Neural cell (in vitro differentiated cells): Measurements from ENCODE around the gene LZTFL1. TPM values are rescaled to one million over a fixed set of nuclear protein-coding genes. Genes with fewer than 3 reads are reported as not detected.

Experiments
- H2AFZ ChIP-seq: fragments of 200-600, 300-800 bp; sonication (generic), shearing (Covaris generic); 2 replicates; pipeline ENCODE4 v1.6.0; 2014; ENCODE audit warnings: low read depth, mild to moderate bottlenecking, antibody characterized with exemption, low read length, moderate library complexity
- H3F3A ChIP-seq: fragments of 200-600 bp; shearing (Covaris generic); 2 replicates; pipeline ENCODE4 v1.6.1; 2016; ENCODE audit warnings: mild to moderate bottlenecking, moderate library complexity, mixed read lengths, antibody characterized with exemption, low read length; ENCODE audit not compliant: insufficient read depth, poor library complexity, severe bottlenecking
- H3K27ac ChIP-seq: fragments of 200-600, 300-800 bp; sonication (generic), shearing (Covaris generic); 2 replicates; pipeline ENCODE4 v1.5.1; 2014; ENCODE audit warnings: mild to moderate bottlenecking, low read length, moderate library complexity
- H3K27me3 ChIP-seq: fragments of 300-800, 200-600 bp; sonication (generic), shearing (Covaris generic); 2 replicates; pipeline ENCODE4 v1.6.0; 2014; ENCODE audit warnings: mild to moderate bottlenecking, low read depth, low read length, moderate library complexity; ENCODE audit not compliant: insufficient read depth
- H3K36me3 ChIP-seq: fragments of 300-800, 200-600 bp; sonication (generic), shearing (Covaris generic); 2 replicates; pipeline ENCODE4 v1.5.1; 2014; ENCODE audit warnings: mild to moderate bottlenecking, antibody characterized with exemption, low read length, moderate library complexity; ENCODE audit not compliant: insufficient read depth
- H3K4me2 ChIP-seq: fragments of 300-800, 200-600 bp; sonication (generic), shearing (Covaris generic); 2 replicates; pipeline ENCODE4 v1.6.0; 2014; ENCODE audit warnings: mild to moderate bottlenecking, low read length
- H3K4me3 ChIP-seq: fragments of 300-800, 200-600 bp; sonication (generic), shearing (Covaris generic); 2 replicates; pipeline ENCODE4 v1.5.1; 2014; ENCODE audit warnings: mild to moderate bottlenecking, low read length, moderate library complexity
- H3K79me2 ChIP-seq: fragments of 200-600 bp; shearing (Covaris generic); replicated peaks from 2 replicates; pipeline ENCODE4 v1.6.0; 2014; ENCODE audit warnings: mild to moderate bottlenecking, low read length, moderate library complexity; ENCODE audit not compliant: insufficient read depth
- H3K9ac ChIP-seq: fragments of 300-800, 200-600 bp; sonication (generic), shearing (Covaris generic); 2 replicates; pipeline ENCODE4 v1.6.1; 2016; ENCODE audit warnings: mild to moderate bottlenecking, low read length, mixed read lengths
- H3K9me2 ChIP-seq: fragments of 200-600 bp; shearing (Covaris generic); 2 replicates; pipeline ENCODE4 v1.6.1; 2016; ENCODE audit warnings: mild to moderate bottlenecking, low read length, mixed read lengths; ENCODE audit not compliant: insufficient read depth
- H3K9me3 ChIP-seq: fragments of 200-600, 300-800 bp; sonication (generic), shearing (Covaris generic); 2 replicates; pipeline ENCODE4 v1.6.1; 2016; ENCODE audit warnings: mild to moderate bottlenecking, mixed run types, low read length, moderate library complexity, mixed read lengths
- H4K20me1 ChIP-seq: fragments of 200-600 bp; shearing (Covaris generic); 2 replicates; pipeline ENCODE4 v1.6.1; 2016; ENCODE audit warnings: mild to moderate bottlenecking, mixed run types; ENCODE audit not compliant: insufficient read depth
- CTCF ChIP-seq: fragments of 450-650 bp; IDR thresholded peaks from 2 replicates; pipeline ENCODE4 v1.5.1; 2014; ENCODE audit warnings: antibody characterized with exemption, mild to moderate bottlenecking, moderate library complexity; ENCODE audit not compliant: poor library complexity, severe bottlenecking
- EP300 ChIP-seq: fragments of 450-650 bp; conservative IDR thresholded peaks from 2 replicates; pipeline ENCODE4 v1.6.1; 2014; ENCODE audit warnings: antibody characterized with exemption, mild to moderate bottlenecking, moderate library complexity; ENCODE audit not compliant: poor library complexity, severe bottlenecking
- EZH2 ChIP-seq: fragments of 200-600, 300-800 bp; shearing (Covaris generic), sonication (generic); IDR thresholded peaks from 2 replicates; pipeline ENCODE4 v1.6.1; 2014; ENCODE audit warnings: antibody characterized with exemption, low read length, borderline replicate concordance, mild to moderate bottlenecking; ENCODE audit not compliant: insufficient read depth, poor library complexity, severe bottlenecking
- MXI1 ChIP-seq: fragments of 450-650 bp; conservative IDR thresholded peaks from 2 replicates; pipeline ENCODE4 v1.6.1; 2014; ENCODE audit warnings: antibody characterized with exemption, mild to moderate bottlenecking; ENCODE audit not compliant: poor library complexity, severe bottlenecking
- POLR2AphosphoS5 ChIP-seq: IDR thresholded peaks from 2 replicates; pipeline ENCODE4 v1.6.1; 2012
- RAD21 ChIP-seq: fragments of 450-650 bp; conservative IDR thresholded peaks from 2 replicates; pipeline ENCODE4 v1.6.1; 2014; ENCODE audit warnings: antibody characterized with exemption, mild to moderate bottlenecking, moderate library complexity
- REST ChIP-seq: IDR thresholded peaks from 2 replicates; pipeline ENCODE4 v1.6.1; 2012; ENCODE audit warnings: borderline replicate concordance
- SMC3 ChIP-seq: fragments of 450-650 bp; conservative IDR thresholded peaks from 2 replicates; pipeline ENCODE4 v1.6.1; 2014; ENCODE audit warnings: antibody characterized with exemption, mild to moderate bottlenecking, moderate library complexity; ENCODE audit not compliant: poor library complexity
- TAF1 ChIP-seq: IDR thresholded peaks from 2 replicates; pipeline ENCODE4 v1.6.1; 2012; ENCODE audit warnings: low read depth
- polyA plus RNA-seq: library from polyadenylated mRNA; depleted of rRNA; stranded (reverse); fragments of >200 nt; gene quantifications from 2 replicates; pipeline ENCODE4 v1.2.3, GENCODE V29; 2014

The LZTFL1 gene
- polyA plus RNA-seq, 1 donor from 2014 or later, result 26.8 TPM

- Histone ChIP-seq H4K20me1 (no peaks in the 10 kb centered on the region), H3K4me2 (no peak overlapping the region), H3K9me3 (no peaks in the 10 kb centered on the region), H3K27me3 (peaks cover 50% of the 10 kb centered on the region), H3K27ac (no peak overlapping the region), H3F3A (no peaks in the 10 kb centered on the region), H3K9ac (no peak overlapping the region), H3K9me2 (no peaks in the 10 kb centered on the region), H2AFZ (no peak overlapping the region), H3K36me3 (no peaks in the 10 kb centered on the region), H3K79me2 (no peaks in the 10 kb centered on the region), H3K4me3 (no peak overlapping the region)
- TF ChIP-seq TAF1 (no peak), EZH2 (no peak), POLR2AphosphoS5 (no peak), MXI1 (no peak), RAD21 (no peak), CTCF (no peak), EP300 (no peak), SMC3 (no peak), REST (no peak)
These were observed 48.3 kb downstream of the LZTFL1 start for GRCh38 chr3:45793482-45794176.

GRCh38 chr3:45792516-45793172 lies 49.3 kb downstream of the LZTFL1 start:
- no peak overlapping the region for H3K4me2 ChIP-seq
- H3K36me3 ChIP-seq, result no peaks in the 10 kb centered on the region
- no peak overlapping the region for H3K9ac ChIP-seq
- no peaks in the 10 kb centered on the region for H3F3A ChIP-seq
- no peaks in the 10 kb centered on the region for H3K9me3 ChIP-seq
- no peak for TF ChIP-seq MXI1
- no peak for TF ChIP-seq EP300
- TF ChIP-seq CTCF, result no peak
- no peak for TF ChIP-seq REST
- TF ChIP-seq RAD21, result no peak
- TF ChIP-seq EZH2, result no peak
- no peak for TF ChIP-seq POLR2AphosphoS5
- no peak for TF ChIP-seq SMC3
- H3K79me2 ChIP-seq, result no peaks in the 10 kb centered on the region
- no peak overlapping the region for H3K4me3 ChIP-seq
- H4K20me1 ChIP-seq, result no peaks in the 10 kb centered on the region
- no peak overlapping the region for H2AFZ ChIP-seq
- H3K9me2 ChIP-seq, result no peaks in the 10 kb centered on the region
- H3K27ac ChIP-seq, result no peak overlapping the region
- H3K27me3 ChIP-seq, result peaks cover 42% of the 10 kb centered on the region
